Kidney epithelial cell (primary cell): ENCODE data around the gene GCNT1. TPM values are rescaled to one million over a fixed set of nuclear protein-coding genes. Genes with fewer than 3 reads are reported as not detected.

Source experiments
- DNase-seq: peaks from one replicate; pipeline ENCODE4 v3.0.0-alpha.2; 2010; ENCODE audit warnings: low read depth
- H3K27me3 ChIP-seq: 2 replicates; pipeline ENCODE4 v1.6.0; 2011; ENCODE audit warnings: low read length; ENCODE audit not compliant: control insufficient read depth, insufficient read depth
- H3K36me3 ChIP-seq: 2 replicates; pipeline ENCODE4 v1.5.1; 2011; ENCODE audit warnings: low read length; ENCODE audit not compliant: control insufficient read depth, insufficient read depth
- H3K4me3 ChIP-seq: 2 replicates; pipeline ENCODE4 v1.5.1; 2011; ENCODE audit warnings: low read depth, mild to moderate bottlenecking, control low read depth, low read length
- CTCF ChIP-seq: IDR thresholded peaks from 2 replicates; pipeline ENCODE4 v1.5.1; 2011; ENCODE audit warnings: mild to moderate bottlenecking, moderate library complexity, low read length, control low read depth, inconsistent platforms; ENCODE audit not compliant: insufficient read depth, poor library complexity, severe bottlenecking
- total RNA-seq: library from RNA; depleted of rRNA; stranded (reverse); fragments of >200 nt; gene quantifications from 2 replicates; pipeline ENCODE4 v1.2.3, GENCODE V29; 2015

Gene GCNT1
- total RNA-seq, 1 donor from 2014 or later, result 2.7 TPM

- no peak overlapping the region for H3K4me3 ChIP-seq
- no peak for TF ChIP-seq CTCF
- H3K27me3 ChIP-seq, result no peaks in the 10 kb centered on the region
- H3K36me3 ChIP-seq, result no peaks in the 10 kb centered on the region
- DNase-seq, result no peak
Measured at GRCh38 chr9:76545191-76545590, 86.2 kb downstream of the GCNT1 start.

GRCh38 chr9:76552181-76552580, 93.2 kb downstream of the GCNT1 start:
- no peak overlapping the region for H3K4me3 ChIP-seq
- no peak for TF ChIP-seq CTCF
- H3K36me3 ChIP-seq, result no peaks in the 10 kb centered on the region
- H3K27me3 ChIP-seq, result no peaks in the 10 kb centered on the region
- no peak for DNase-seq

DNA sequence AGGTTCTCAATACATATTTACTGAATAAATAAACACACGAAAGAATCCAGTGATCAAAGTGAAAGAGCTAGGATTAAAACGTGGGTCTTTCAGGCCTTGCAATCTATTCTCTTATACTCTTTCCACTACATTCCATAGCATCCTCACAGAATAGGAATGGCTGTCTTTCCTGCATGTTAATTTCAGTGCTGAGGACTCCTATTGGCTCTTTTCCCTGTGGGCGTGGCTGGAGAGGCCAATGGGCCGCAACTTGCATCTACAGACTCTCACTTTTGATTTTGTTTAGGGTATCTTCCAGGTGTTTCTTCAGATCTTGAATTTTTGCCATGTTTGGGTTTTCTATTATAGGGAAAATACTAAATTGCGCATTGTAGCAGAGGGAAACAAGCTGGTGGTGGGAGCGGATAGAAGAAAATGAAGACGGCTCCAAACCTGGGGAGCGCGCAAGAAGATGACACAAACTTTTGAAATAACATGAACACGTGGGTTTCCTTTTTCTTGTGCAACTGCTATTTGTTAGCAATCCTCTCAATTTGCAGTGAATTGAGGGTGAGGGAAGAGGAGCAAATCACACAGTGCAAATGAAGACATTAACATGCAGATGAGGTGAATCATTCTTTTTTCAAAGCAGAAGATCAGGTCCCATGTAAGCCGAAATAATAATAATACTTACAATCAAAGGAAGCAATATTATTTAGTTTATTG, 93.9 kb downstream of the GCNT1 start:
- Histone ChIP-seq H3K4me3 (no peak overlapping the region), H3K27me3 (no peaks in the 10 kb centered on the region), H3K36me3 (no peaks in the 10 kb centered on the region)
- no peak for TF ChIP-seq CTCF
- no peak for DNase-seq

DNA sequence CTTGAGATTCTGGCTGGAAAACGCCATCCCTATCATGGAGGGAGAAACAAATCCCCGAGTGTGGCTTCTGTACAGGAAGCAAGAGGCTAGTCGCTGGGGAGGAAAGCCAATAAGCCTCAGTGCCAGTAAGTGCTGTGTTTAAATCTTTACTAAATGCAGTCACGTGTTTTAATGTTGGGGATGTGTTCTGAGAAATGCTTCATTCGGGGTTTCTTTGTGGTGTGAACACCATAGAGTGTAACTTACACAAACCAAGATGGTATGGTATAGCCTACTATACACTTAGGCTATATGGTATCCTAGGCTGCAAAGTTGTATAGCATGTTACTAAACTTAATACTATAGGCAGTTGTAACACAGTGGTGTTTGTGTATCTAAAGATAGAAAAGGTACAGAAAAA, 94.7 kb downstream of the GCNT1 start:
- Histone ChIP-seq H3K4me3 (no peak overlapping the region), H3K36me3 (no peaks in the 10 kb centered on the region), H3K27me3 (no peaks in the 10 kb centered on the region)
- TF ChIP-seq CTCF, result no peak
- DNase-seq, result no peak

Other genes starting within 250 kb of the GCNT1 start
- gene RFK, start 64.8 kb upstream of the GCNT1 start, total RNA-seq, result 38.0 and 49.2 TPM in 2 replicates